Kidney epithelial cell (primary cell): ENCODE measurements around the gene HDAC7. TPM values are rescaled to one million over a fixed set of nuclear protein-coding genes. Genes with fewer than 3 reads are reported as not detected.

Source experiments
- DNase-seq: peaks from one replicate; pipeline ENCODE4 v3.0.0-alpha.2; 2010; ENCODE audit warnings: low read depth
- H3K27me3 ChIP-seq: 2 replicates; pipeline ENCODE4 v1.6.0; 2011; ENCODE audit warnings: low read length; ENCODE audit not compliant: control insufficient read depth, insufficient read depth
- H3K36me3 ChIP-seq: 2 replicates; pipeline ENCODE4 v1.5.1; 2011; ENCODE audit warnings: low read length; ENCODE audit not compliant: control insufficient read depth, insufficient read depth
- H3K4me3 ChIP-seq: 2 replicates; pipeline ENCODE4 v1.5.1; 2011; ENCODE audit warnings: low read depth, mild to moderate bottlenecking, control low read depth, low read length
- CTCF ChIP-seq: IDR thresholded peaks from 2 replicates; pipeline ENCODE4 v1.5.1; 2011; ENCODE audit warnings: mild to moderate bottlenecking, moderate library complexity, low read length, control low read depth, inconsistent platforms; ENCODE audit not compliant: insufficient read depth, poor library complexity, severe bottlenecking
- total RNA-seq: library from RNA; depleted of rRNA; stranded (reverse); fragments of >200 nt; gene quantifications from 2 replicates; pipeline ENCODE4 v1.2.3, GENCODE V29; 2015

HDAC7 gene
- total RNA-seq, 1 donor from 2014 or later = 52.1 TPM

GRCh38 chr12:47773858-47774580 is 45.7 kb downstream of the HDAC7 start:
- Histone ChIP-seq H3K4me3 (peak overlapping the region; percentile 57), H3K27me3 (no peaks in the 10 kb centered on the region), H3K36me3 (no peaks in the 10 kb centered on the region)
- DNase-seq = no peak
- TF ChIP-seq CTCF = no peak

- no peaks in the 10 kb centered on the region for H3K36me3 ChIP-seq
- no peak for DNase-seq
- peak within 1 kb of the TSS; percentile 57 for H3K4me3 ChIP-seq
- H3K27me3 ChIP-seq = no peaks in the 10 kb centered on the region
- peak; percentile 14 for TF ChIP-seq CTCF
Observed at GRCh38 chr12:47773062-47773857, 46.4 kb downstream of the HDAC7 start, which contains the start of gene SLC48A1. SLC48A1 (plus strand) TSS chr12:47773238; CDS start chr12:47773305, 67 bp downstream.

GRCh38 chr12:47772738-47773061 is 47.0 kb downstream of the HDAC7 start:
- Histone ChIP-seq H3K27me3 (no peaks in the 10 kb centered on the region), H3K4me3 (peak overlapping the region; percentile 57), H3K36me3 (no peaks in the 10 kb centered on the region)
- DNase-seq = no peak
- no peak for TF ChIP-seq CTCF

- no peak for DNase-seq
- Histone ChIP-seq H3K4me3 (no peak overlapping the region), H3K27me3 (no peaks in the 10 kb centered on the region), H3K36me3 (no peaks in the 10 kb centered on the region)
- TF ChIP-seq CTCF = no peak
Observed at GRCh38 chr12:47772094-47772660, 47.5 kb downstream of the HDAC7 start.

GRCh38 chr12:47771304-47771703 is 48.4 kb downstream of the HDAC7 start:
- no peak for TF ChIP-seq CTCF
- no peak for DNase-seq
- Histone ChIP-seq H3K27me3 (no peaks in the 10 kb centered on the region), H3K36me3 (no peaks in the 10 kb centered on the region), H3K4me3 (no peak overlapping the region)
